Measurements from ENCODE around the gene UTP20.
A peak's percentile ranks its signal among the peaks of the same experiment; 100 is the strongest.

The UTP20 gene

DNA sequence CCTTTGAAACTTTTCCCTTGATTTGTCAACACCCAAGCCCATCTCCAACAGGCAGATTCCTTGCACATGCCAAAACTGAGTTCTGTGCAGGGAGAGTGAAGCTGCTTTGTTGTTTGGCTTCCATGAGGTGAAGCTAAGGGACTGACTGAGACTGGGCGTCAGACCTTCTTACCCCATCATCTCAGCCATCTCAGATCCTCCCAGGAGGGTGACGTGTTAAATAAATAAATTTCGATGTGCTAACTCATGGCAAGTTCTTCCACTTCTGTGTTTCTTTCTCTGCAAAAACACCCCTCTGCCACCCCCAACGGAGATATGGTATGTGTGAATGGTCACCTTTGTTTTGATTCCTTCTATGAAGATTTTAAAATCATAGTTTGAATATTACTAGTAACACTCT lies 17.8 kb downstream of the UTP20 start:
- DNase-seq (ENCODE audit: low read depth) = peak; percentile 90
- TF ChIP-seq CTCF (conservative IDR thresholded peaks at IDR 0.05; ENCODE audit: low read depth, low read length) = no peak
- H3K4me3 ChIP-seq (ENCODE audit: low read depth, low read length) = no peak overlapping the region

- peak; percentile 93 for DNase-seq (ENCODE audit: low read depth)
- TF ChIP-seq CTCF (conservative IDR thresholded peaks at IDR 0.05; ENCODE audit: low read depth, low read length) = no peak
- H3K4me3 ChIP-seq (ENCODE audit: low read depth, low read length) = peak overlapping the region; percentile 8
Observed at GRCh38 chr12:101298426-101298825, 18.5 kb downstream of the UTP20 start.

- DNase-seq (ENCODE audit: low read depth) = peak; percentile 49
- TF ChIP-seq CTCF (conservative IDR thresholded peaks at IDR 0.05; ENCODE audit: low read depth, low read length) = no peak
Observed at GRCh38 chr12:101299346-101299745, 19.4 kb downstream of the UTP20 start.

DNA sequence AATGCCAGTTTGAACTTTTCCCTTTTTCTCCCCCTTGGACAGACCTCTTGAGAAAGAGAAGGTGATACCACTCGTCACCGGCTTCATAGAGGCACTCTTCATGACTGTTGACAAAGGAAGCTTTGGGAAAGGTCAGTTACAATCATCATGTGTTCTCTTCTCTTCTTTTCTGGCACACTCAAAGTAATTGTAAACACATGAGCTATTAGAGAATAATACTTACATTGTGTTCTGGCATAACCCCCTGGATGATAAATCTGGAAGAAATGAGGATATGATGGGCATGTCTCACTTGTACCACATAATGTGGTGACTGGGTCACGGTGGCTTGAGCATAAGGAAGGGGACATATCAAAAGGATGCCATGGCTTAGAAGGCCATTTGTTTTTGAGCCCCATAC lies 20.0 kb downstream of the UTP20 start:
- TF ChIP-seq CTCF (conservative IDR thresholded peaks at IDR 0.05; ENCODE audit: low read depth, low read length) = no peak
- no peak overlapping the region for H3K4me3 ChIP-seq (ENCODE audit: low read depth, low read length)
- DNase-seq (ENCODE audit: low read depth) = peak; percentile 5

More at GRCh38 chr12:101299346-101299745, 19.4 kb downstream of the UTP20 start:
- H3K4me3 ChIP-seq (ENCODE audit: low read depth, low read length) = no peak overlapping the region

- no peak for DNase-seq (ENCODE audit: low read depth)
- TF ChIP-seq CTCF (conservative IDR thresholded peaks at IDR 0.05; ENCODE audit: low read depth, low read length) = no peak
- H3K4me3 ChIP-seq (ENCODE audit: low read depth, low read length) = no peak overlapping the region
Observed at GRCh38 chr12:101302741-101303140, 22.8 kb downstream of the UTP20 start.

DNA sequence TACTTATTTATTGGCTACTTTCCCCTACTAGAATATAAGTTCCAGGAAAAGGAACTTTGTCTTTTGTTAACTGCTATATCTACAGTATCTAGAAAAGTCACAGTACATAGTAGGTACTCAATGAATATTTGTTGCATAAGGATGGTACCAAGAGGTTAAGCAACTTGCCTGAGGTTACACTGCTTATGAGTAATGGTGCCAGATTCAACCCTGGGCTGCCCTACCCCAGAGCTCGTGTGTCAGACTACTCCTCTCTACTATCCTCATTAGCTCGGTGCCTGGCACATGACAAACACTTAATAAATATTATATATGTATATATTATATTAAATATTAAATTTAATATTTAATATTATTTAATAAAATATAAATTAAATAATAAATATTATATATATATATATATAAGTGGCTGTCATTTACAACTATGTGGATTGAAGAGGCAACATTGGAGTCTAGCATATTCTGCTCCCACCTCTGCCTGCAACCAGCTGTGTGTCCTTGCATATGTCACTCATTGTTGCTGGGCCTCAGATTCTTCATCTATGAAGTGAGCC lies 25.4 kb downstream of the UTP20 start:
- DNase-seq (ENCODE audit: low read depth) = no peak
- no peak overlapping the region for H3K4me3 ChIP-seq (ENCODE audit: low read depth, low read length)
- no peak for TF ChIP-seq CTCF (conservative IDR thresholded peaks at IDR 0.05; ENCODE audit: low read depth, low read length)

GRCh38 chr12:101305794-101306193 lies 25.9 kb downstream of the UTP20 start:
- no peak for TF ChIP-seq CTCF (conservative IDR thresholded peaks at IDR 0.05; ENCODE audit: low read depth, low read length)
- no peak overlapping the region for H3K4me3 ChIP-seq (ENCODE audit: low read depth, low read length)

More at GRCh38 chr12:101305794-101306193, 25.9 kb downstream of the UTP20 start:
- DNase-seq (ENCODE audit: low read depth) = no peak

Data from choroid plexus epithelial cell (primary cell).